GM18868 (cell line): Measurements from ENCODE around the gene TEX2.
"Not testable (repeated sequence)": the region's sequence is repeated elsewhere in the genome, so short reads cannot be mapped to it uniquely, and the experiment has no call there.

Experiments used
- ATAC-seq: cut with Tn5 transposase; IDR thresholded peaks from one replicate; pipeline ENCODE4 v1.9.1; 2021; ENCODE audit warnings: mild to moderate bottlenecking, moderate library complexity; ENCODE audit not compliant: unreplicated experiment

Gene TEX2

GRCh38 chr17:64216338-64217248 lies 46.5 kb downstream of the TEX2 start:
- ATAC-seq: no peak

GRCh38 chr17:64216000-64216337 lies 47.1 kb downstream of the TEX2 start:
- ATAC-seq: no peak

GRCh38 chr17:64214950-64215349 lies 48.1 kb downstream of the TEX2 start:
- ATAC-seq: no peak

GRCh38 chr17:64213995-64214811 lies 48.9 kb downstream of the TEX2 start:
- ATAC-seq: no peak

GRCh38 chr17:64212122-64212521 lies 50.9 kb downstream of the TEX2 start:
- no peak for ATAC-seq

- no peak for ATAC-seq
Measured at GRCh38 chr17:64209983-64210382, 53.1 kb downstream of the TEX2 start.

- ATAC-seq: no peak
Measured at GRCh38 chr17:64209356-64209941, 53.6 kb downstream of the TEX2 start.

- not testable (repeated sequence) for ATAC-seq
Measured at GRCh38 chr17:64208656-64209055, 54.4 kb downstream of the TEX2 start.

GRCh38 chr17:64205804-64206203 lies 57.3 kb downstream of the TEX2 start:
- no peak for ATAC-seq

- no peak for ATAC-seq
Measured at GRCh38 chr17:64203630-64204029, 59.4 kb downstream of the TEX2 start.

- ATAC-seq: no peak
Measured at GRCh38 chr17:64202683-64203344, 60.2 kb downstream of the TEX2 start.

GRCh38 chr17:64200080-64201032 lies 62.7 kb downstream of the TEX2 start:
- ATAC-seq: no peak

- ATAC-seq: no peak
Measured at GRCh38 chr17:64198331-64199090, 64.5 kb downstream of the TEX2 start.

GRCh38 chr17:64196601-64197000 lies 66.5 kb downstream of the TEX2 start:
- no peak for ATAC-seq

GRCh38 chr17:64193561-64193960 lies 69.5 kb downstream of the TEX2 start:
- no peak for ATAC-seq

GRCh38 chr17:64192589-64192988 lies 70.5 kb downstream of the TEX2 start:
- no peak for ATAC-seq

GRCh38 chr17:64190472-64190871 lies 72.6 kb downstream of the TEX2 start:
- ATAC-seq: no peak

GRCh38 chr17:64188088-64188487 lies 75.0 kb downstream of the TEX2 start:
- ATAC-seq: no peak
